HG03439 (cell line): ENCODE measurements around the gene SCYGR4.
"Not testable (repeated sequence)": the region's sequence is repeated elsewhere in the genome, so short reads cannot be mapped to it uniquely, and the experiment has no call there.

Experiments used
- ATAC-seq: cut with Tn5 transposase; IDR thresholded peaks from one replicate; pipeline ENCODE4 v1.9.1; 2021; ENCODE audit warnings: mild to moderate bottlenecking, moderate library complexity; ENCODE audit not compliant: unreplicated experiment

SCYGR4 gene

GRCh38 chr2:227665189-227665940 is 48.1 kb downstream of the SCYGR4 start:
- ATAC-seq = no peak

- ATAC-seq = not testable (repeated sequence)
Measured at GRCh38 chr2:227666631-227667170, 49.4 kb downstream of the SCYGR4 start, which contains the start of gene SCYGR5. Gene SCYGR5 (plus strand): TSS chr2:227666804. CDS start chr2:227666804, 0 bp downstream.
